PC-9 (cell line): ENCODE data around the gene DOCK3.

Experiments
- CTCF ChIP-seq: fragments of 200-600 bp; sonication (generic); conservative IDR thresholded peaks from 2 replicates; pipeline ENCODE4 v1.6.1; 2017; ENCODE audit warnings: mixed run types, antibody characterized with exemption, mild to moderate bottlenecking, moderate library complexity
- EZH2 ChIP-seq: fragments of 200-600 bp; sonication (generic); IDR thresholded peaks from 2 replicates; pipeline ENCODE4 v1.8.0; 2017; ENCODE audit warnings: antibody characterized with exemption, low read depth

GRCh38 chr3:51268132-51268531 is 593.4 kb downstream of the DOCK3 start:
- no peak for TF ChIP-seq EZH2
- TF ChIP-seq CTCF = no peak
